Keratinocyte (primary cell): Measurements from ENCODE around the gene GRB10. TPM values are rescaled to one million over a fixed set of nuclear protein-coding genes. Genes with fewer than 3 reads are reported as not detected.

Experiments
- DNase-seq: peaks from one replicate; pipeline ENCODE4 v3.0.0-alpha.2; 2011; ENCODE audit warnings: low read depth, missing footprints, low spot score
- FAIRE-seq: peaks from 2 replicates; lab custom pipeline; 2011; peaks lifted over from hg19 to GRCh38; lab: Jason Lieb, UNC
- H2AFZ ChIP-seq: 2 replicates; pipeline ENCODE4 v1.6.0; 2012; ENCODE audit warnings: low read length, control low read depth, inconsistent platforms; ENCODE audit not compliant: control insufficient read depth
- H3K27ac ChIP-seq: 2 replicates; pipeline ENCODE4 v1.5.1; 2011; ENCODE audit warnings: low read length; ENCODE audit not compliant: control insufficient read depth, insufficient read depth
- H3K27me3 ChIP-seq: 3 replicates; pipeline ENCODE4 v1.6.0; 2011; ENCODE audit warnings: low read length; ENCODE audit not compliant: control insufficient read depth, insufficient read depth; ENCODE audit errors: extremely low read depth
- H3K36me3 ChIP-seq, 2 experiments: 2 replicates in 1 of 2; 3 replicates in 1 of 2; pipeline ENCODE4 v1.5.1; 2011; ENCODE audit warnings: low read length in 2 of 2, mild to moderate bottlenecking in 1 of 2; ENCODE audit not compliant: control insufficient read depth in 2 of 2, insufficient read depth in 2 of 2; ENCODE audit errors: extremely low read depth in 1 of 2
- H3K4me1 ChIP-seq: 3 replicates; pipeline ENCODE4 v1.5.1; 2011; ENCODE audit warnings: low read length; ENCODE audit not compliant: control insufficient read depth, insufficient read depth; ENCODE audit errors: extremely low read depth
- H3K4me2 ChIP-seq: 3 replicates; pipeline ENCODE4 v1.6.0; 2011; ENCODE audit warnings: low read depth, low read length; ENCODE audit not compliant: control insufficient read depth, insufficient read depth; ENCODE audit errors: extremely low read depth
- H3K4me3 ChIP-seq, 3 experiments: fragments of 200-600 bp in 1 of 3; sonication (generic) in 1 of 3; 2 replicates in 2 of 3; 3 replicates in 1 of 3; pipeline ENCODE4 v1.5.1; 2011 to 2016; ENCODE audit warnings: low read length in 3 of 3, mild to moderate bottlenecking in 3 of 3, control low read depth in 2 of 3, inconsistent platforms in 1 of 3, low read depth in 1 of 3, mixed read lengths in 1 of 3, mixed run types in 1 of 3, moderate library complexity in 1 of 3; ENCODE audit not compliant: control insufficient read depth in 2 of 3, insufficient read depth in 2 of 3; ENCODE audit errors: extremely low read depth in 1 of 3
- H3K79me2 ChIP-seq: 2 replicates; pipeline ENCODE4 v1.6.0; 2012; ENCODE audit warnings: low read length; ENCODE audit not compliant: control insufficient read depth, insufficient read depth
- H3K9ac ChIP-seq: 3 replicates; pipeline ENCODE4 v1.6.0; 2011; ENCODE audit warnings: low read length; ENCODE audit not compliant: control insufficient read depth, insufficient read depth; ENCODE audit errors: extremely low read depth
- H3K9me1 ChIP-seq: 3 replicates; pipeline ENCODE4 v1.6.0; 2011; ENCODE audit warnings: low read length; ENCODE audit not compliant: control insufficient read depth, insufficient read depth; ENCODE audit errors: extremely low read depth
- H3K9me3 ChIP-seq: 2 replicates; pipeline ENCODE4 v1.5.1; 2012; ENCODE audit warnings: low read depth, low read length; ENCODE audit not compliant: control insufficient read depth
- H4K20me1 ChIP-seq: 3 replicates; pipeline ENCODE4 v1.6.0; 2011; ENCODE audit warnings: low read length; ENCODE audit not compliant: control insufficient read depth, insufficient read depth; ENCODE audit errors: extremely low read depth
- CTCF ChIP-seq, 3 experiments: IDR thresholded peaks in 1 of 3; conservative IDR thresholded peaks in 1 of 3; optimal IDR thresholded peaks in 1 of 3; 2 replicates in 2 of 3; 3 replicates in 1 of 3; pipeline versions ENCODE3 to v1.5.1; 2011; ENCODE audit warnings: low read length in 3 of 3, mild to moderate bottlenecking in 3 of 3, moderate library complexity in 2 of 3, control low read depth in 1 of 3, inconsistent platforms in 1 of 3; ENCODE audit not compliant: insufficient read depth in 2 of 3; ENCODE audit errors: extremely low read depth in 1 of 3
- EZH2 ChIP-seq: IDR thresholded peaks from one replicate; pipeline ENCODE4 v1.6.1; 2012; ENCODE audit warnings: inconsistent platforms, mild to moderate bottlenecking, low read length, moderate library complexity
- dilution Hi-C: fragments of 300-500 bp; cut with MboI; formaldehyde crosslinking; loops from one replicate; pipeline ENCODE4 v1.7.0; 2020; ENCODE audit warnings: low sequenced_read_pairs; ENCODE audit not compliant: extremely low pct_ligation_motif_present
- polyA plus RNA-seq, 5 experiments: library from polyadenylated mRNA; depleted of rRNA in 3 of 5; stranded (reverse) in 3 of 5; stranded (forward) in 1 of 5; unstranded in 1 of 5; fragments of >200 nt; gene quantifications; 1 replicate in 1 of 5; 2 replicates in 3 of 5; 3 replicates in 1 of 5; pipeline versions ENCODE4 v1.2.1 to v1.2.3, GENCODE V29; 2011 to 2012; ENCODE audit warnings: missing spikeins in 2 of 5, low read depth in 1 of 5, low replicate concordance in 1 of 5

GRB10 gene
- polyA plus RNA-seq, 1 donor (not counting 4 experiments of a cell fraction or from before 2014, with no cell fraction given): 4.4 TPM

- Histone ChIP-seq H3K4me3 (no peak overlapping the region), H2AFZ (no peak overlapping the region), H3K9ac (no peak overlapping the region), H3K36me3 (peaks cover 0 to 2% of the 10 kb centered on the region in 2 experiments), H3K27me3 (no peaks in the 10 kb centered on the region), H3K9me1 (no peaks in the 10 kb centered on the region), H3K9me3 (no peaks in the 10 kb centered on the region), H3K4me1 (no peaks in the 10 kb centered on the region), H3K27ac (no peak overlapping the region), H3K79me2 (no peaks in the 10 kb centered on the region), H3K4me2 (no peak overlapping the region), H4K20me1 (no peaks in the 10 kb centered on the region)
- FAIRE-seq (no peak), DNase-seq (no peak)
- no peak for TF ChIP-seq EZH2
- TF ChIP-seq CTCF (optimal IDR thresholded peaks at IDR 0.05 in 1 of 3, IDR thresholded peaks at IDR 0.05 in 1 of 3, conservative IDR thresholded peaks at IDR 0.05 in 1 of 3; ENCODE audit: extremely low read depth in 1 of 3, insufficient read depth in 2 of 3, low read length in 3 of 3): no peak
- dilution Hi-C loops: no loop called here
Measured at GRCh38 chr7:50729962-50730361, 52.7 kb downstream of the GRB10 start.

GRCh38 chr7:50728184-50728583 is 54.5 kb downstream of the GRB10 start:
- no peaks in the 10 kb centered on the region for H3K27me3 ChIP-seq
- peaks cover 2% of the 10 kb centered on the region for H4K20me1 ChIP-seq
- no peak for DNase-seq
- dilution Hi-C loops: no loop called here
- peaks cover 0 to 2% of the 10 kb centered on the region in 2 experiments for H3K36me3 ChIP-seq
- no peak overlapping the region for H2AFZ ChIP-seq
- no peaks in the 10 kb centered on the region for H3K9me1 ChIP-seq
- H3K9ac ChIP-seq: no peak overlapping the region
- no peak for FAIRE-seq
- no peak overlapping the region for H3K4me2 ChIP-seq
- no peaks in the 10 kb centered on the region for H3K4me1 ChIP-seq
- no peak overlapping the region for H3K4me3 ChIP-seq
- no peaks in the 10 kb centered on the region for H3K9me3 ChIP-seq
- H3K79me2 ChIP-seq: no peaks in the 10 kb centered on the region
- TF ChIP-seq CTCF (optimal IDR thresholded peaks at IDR 0.05 in 1 of 3, IDR thresholded peaks at IDR 0.05 in 1 of 3, conservative IDR thresholded peaks at IDR 0.05 in 1 of 3; ENCODE audit: extremely low read depth in 1 of 3, insufficient read depth in 2 of 3, low read length in 3 of 3) (no peak), EZH2 (no peak)
- H3K27ac ChIP-seq: no peak overlapping the region
